Measurements from ENCODE around the gene CNBD2.
"Not testable (repeated sequence)": the region's sequence is repeated elsewhere in the genome, so short reads cannot be mapped to it uniquely, and the experiment has no call there.

Gene CNBD2

GRCh38 chr20:35952080-35952479 lies 16.3 kb upstream of the CNBD2 start:
- peaks cover 0 to 33% of the 10 kb centered on the region in 2 experiments; a peak in 2 of 3 replicates for H3K36me3 ChIP-seq (ENCODE audit: control insufficient read depth in 2 of 2, insufficient read depth in 1 of 2, low read length in 2 of 2)
- ChIA-PET CTCF (interaction anchor here (1.5 to 3.9 kb wide), 2 partner anchors 8 to 39 kb away, joined by 3 to 46 read pairs; no protein-coding TSS in a partner anchor), POLR2A (interaction anchor here (3.0 kb wide), 1 partner anchor 9 kb away, joined by 10 read pairs; no protein-coding TSS in a partner anchor)
- H3K4me3 ChIP-seq (ENCODE audit: low read depth, low read length); H3K27ac ChIP-seq (ENCODE audit: extremely low read depth, low read depth, low read length); H3K9me3 ChIP-seq (ENCODE audit: control insufficient read depth, insufficient read depth, low read depth, low read length); H3K4me1 ChIP-seq (ENCODE audit: control insufficient read depth, insufficient read depth, low read length): not testable (repeated sequence)

- POLR2A ChIA-PET, result interaction anchor here (0.8 to 3.0 kb wide), 3 partner anchors 10 to 498 kb away, joined by 3 to 47 read pairs (median 10); partner anchors contain the start of gene RBM39
- TF ChIP-seq ZNF664 (tag by site-specific recombination; IDR thresholded peaks at IDR 0.05) (peak; percentile 91), ZNF76 (tag by site-specific recombination; IDR thresholded peaks at IDR 0.05; ENCODE audit: borderline replicate concordance, low read depth) (no peak), ZBTB44 (tag by site-specific recombination; IDR thresholded peaks at IDR 0.05) (no peak), ZNF596 (tag by site-specific recombination; IDR thresholded peaks at IDR 0.05) (no peak), ZNF449 (tag by site-specific recombination; IDR thresholded peaks at IDR 0.05) (no peak), ZFP3 (tag by site-specific recombination; IDR thresholded peaks at IDR 0.05; ENCODE audit: low read depth) (no peak), ZNF174 (tag by site-specific recombination; IDR thresholded peaks at IDR 0.05) (no peak), ZSCAN16 (tag by site-specific recombination; IDR thresholded peaks at IDR 0.05) (0 out of 2 replicates have a peak, but pooled peaks have one; percentile 29), WT1 (tag by site-specific recombination; IDR thresholded peaks at IDR 0.05) (no peak), ZNF513 (tag by site-specific recombination; IDR thresholded peaks at IDR 0.05) (no peak), ZNF248 (tag by site-specific recombination; IDR thresholded peaks at IDR 0.05) (no peak), ZNF18 (tag by site-specific recombination; IDR thresholded peaks at IDR 0.05) (peak; percentile 73; the same call in 1 of the 2 replicates), ZNF148 (tag by site-specific recombination; IDR thresholded peaks at IDR 0.05; ENCODE audit: borderline replicate concordance) (no peak), ZNF776 (tag by site-specific recombination; IDR thresholded peaks at IDR 0.05; ENCODE audit: borderline replicate concordance) (no peak), ZFHX2 (tag by site-specific recombination; conservative IDR thresholded peaks at IDR 0.05) (0 out of 2 replicates have a peak, but pooled peaks have one; percentile 16), EGR2 (tag by site-specific recombination; IDR thresholded peaks at IDR 0.05; ENCODE audit: low read depth) (0 out of 2 replicates have a peak, but pooled peaks have one; percentile 29), ZSCAN4 (tag by site-specific recombination; IDR thresholded peaks at IDR 0.05) (no peak)
- CTCF ChIA-PET, result interaction anchor here (0.8 to 3.9 kb wide), 6 partner anchors 9 to 336 kb away, joined by 3 to 46 read pairs (median 6); no protein-coding TSS in a partner anchor
- no peaks in the 10 kb centered on the region for H3K9me3 ChIP-seq (ENCODE audit: control insufficient read depth, insufficient read depth, low read depth, low read length)
- H3K4me3 ChIP-seq (ENCODE audit: low read depth, low read length), result peak overlapping the region; percentile 77
- peak overlapping the region; percentile 89 for H3K27ac ChIP-seq (ENCODE audit: extremely low read depth, low read depth, low read length)
- H3K36me3 ChIP-seq (ENCODE audit: control insufficient read depth in 2 of 2, insufficient read depth in 1 of 2, low read length in 2 of 2), result peaks cover 0 to 27% of the 10 kb centered on the region in 2 experiments; a peak in 2 of 3 replicates
- H3K4me1 ChIP-seq (ENCODE audit: control insufficient read depth, insufficient read depth, low read length), result no peaks in the 10 kb centered on the region
Measured at GRCh38 chr20:35952480-35953386, 15.7 kb upstream of the CNBD2 start.
